NCI-H446 treated with DMSO at 0.1 percent for 48 hours (cell line): ENCODE results near the gene FBXW7.
A peak's percentile ranks its signal among the peaks of the same experiment; 100 is the strongest.

Experiments used
- DNase-seq: peaks from one replicate; lab custom pipeline; 2025; lab: John Stamatoyannopoulos, UW

Gene FBXW7

DNA sequence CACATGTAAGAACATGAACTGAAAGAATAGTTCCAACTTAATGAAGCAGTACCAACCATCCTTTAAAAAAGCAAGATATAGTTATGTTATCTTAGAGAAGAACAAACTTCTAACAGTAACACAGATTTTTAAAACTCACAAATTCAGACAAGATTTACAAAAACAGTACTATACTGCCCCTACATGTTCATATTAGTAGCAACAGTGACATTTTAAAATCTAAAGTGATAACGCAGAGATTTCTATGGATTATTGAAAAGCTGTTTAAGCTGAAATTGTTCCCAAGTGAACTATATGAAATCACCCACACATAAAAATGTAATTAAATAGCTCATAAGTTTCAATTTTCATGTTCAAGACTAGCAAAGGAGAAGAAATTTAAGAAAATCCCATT, 166.0 kb downstream of the FBXW7 start:
- DNase-seq: no peak

DNA sequence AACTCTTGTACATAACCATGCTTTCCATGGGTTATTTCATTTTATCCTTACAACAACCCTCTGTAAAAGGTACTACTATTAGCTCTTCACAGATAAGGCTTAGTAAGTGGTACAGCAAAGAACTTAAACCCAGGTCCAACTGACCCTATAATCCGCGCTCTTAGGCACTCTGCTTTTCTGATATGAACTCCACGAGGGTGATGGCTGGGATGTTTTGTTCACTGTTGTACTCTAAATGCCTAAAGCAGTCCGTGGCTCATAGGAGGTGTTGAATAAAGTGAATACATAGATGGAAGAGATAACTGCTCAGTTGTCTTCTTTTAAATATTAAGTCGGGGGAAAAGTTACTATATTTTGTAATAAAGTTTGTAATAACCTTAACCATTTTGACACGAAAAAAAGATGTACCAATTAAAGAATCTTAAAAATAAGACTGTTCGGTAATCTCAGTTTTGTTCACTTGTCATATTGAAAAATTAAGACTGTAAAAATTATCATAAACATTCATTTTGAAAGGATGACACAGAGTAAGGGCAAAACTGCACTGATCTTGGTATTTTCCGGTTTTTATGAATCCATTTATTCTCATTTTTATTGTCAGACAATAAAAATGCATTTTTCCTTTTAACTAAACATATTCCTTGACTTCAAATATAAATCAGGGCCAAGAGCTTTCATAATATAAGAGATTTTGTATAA, 166.5 kb downstream of the FBXW7 start:
- DNase-seq: no peak

DNA sequence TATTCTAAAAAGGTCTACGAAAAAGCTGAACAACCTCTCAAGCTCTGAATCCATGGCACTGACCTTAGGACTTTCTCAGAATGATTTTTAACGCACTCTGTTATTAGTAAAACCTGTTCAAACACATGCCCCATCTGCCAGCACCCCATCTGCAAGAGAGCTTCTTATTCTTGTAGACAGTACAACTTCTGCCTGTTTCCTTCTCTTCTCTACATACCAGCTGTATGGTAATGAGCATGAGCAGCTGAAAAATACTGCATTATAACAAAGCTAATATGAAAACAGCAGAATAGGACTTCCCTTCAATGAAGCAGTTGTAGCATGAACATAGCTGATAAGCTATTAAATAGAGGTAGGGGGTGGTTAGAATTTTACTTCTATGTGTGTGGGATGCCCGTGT, 167.9 kb downstream of the FBXW7 start:
- DNase-seq: no peak

DNA sequence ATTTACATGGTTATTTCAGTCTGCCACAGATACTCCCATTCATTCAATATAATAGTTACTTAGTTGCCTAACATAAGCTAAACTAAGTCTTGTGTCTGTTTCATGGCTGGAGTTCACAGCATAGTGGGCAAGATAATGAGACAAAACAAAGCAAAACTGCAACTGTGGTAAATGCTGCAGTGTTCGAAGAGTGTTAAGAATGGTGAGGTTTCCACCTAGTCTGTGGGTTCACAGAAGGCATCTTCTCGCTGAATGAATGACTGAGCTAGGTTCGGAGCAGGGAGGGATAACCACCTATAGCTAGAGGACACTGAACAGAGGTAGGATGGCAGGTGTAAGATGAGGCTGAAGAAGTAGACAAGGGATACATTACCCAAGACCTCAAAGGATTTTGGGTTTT, 171.0 kb downstream of the FBXW7 start:
- no peak for DNase-seq

DNA sequence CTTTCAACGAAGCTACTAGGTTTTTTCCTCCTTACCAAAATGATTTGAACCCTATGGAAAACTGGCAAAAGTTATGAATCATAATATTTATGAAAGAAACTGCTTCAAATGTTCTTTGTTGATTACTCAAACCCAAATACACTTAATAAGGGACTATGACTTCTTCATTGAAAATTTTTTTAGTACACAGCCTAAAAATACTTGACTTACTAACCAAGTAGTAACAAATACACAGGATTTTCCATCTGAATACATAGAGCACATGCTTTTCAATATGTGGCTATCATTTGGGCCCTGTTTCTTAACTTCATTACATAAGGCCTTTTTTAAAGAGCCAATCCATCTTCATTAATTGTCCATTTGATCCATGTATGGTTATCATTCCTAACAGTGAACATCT, 171.5 kb downstream of the FBXW7 start:
- DNase-seq: no peak

DNA sequence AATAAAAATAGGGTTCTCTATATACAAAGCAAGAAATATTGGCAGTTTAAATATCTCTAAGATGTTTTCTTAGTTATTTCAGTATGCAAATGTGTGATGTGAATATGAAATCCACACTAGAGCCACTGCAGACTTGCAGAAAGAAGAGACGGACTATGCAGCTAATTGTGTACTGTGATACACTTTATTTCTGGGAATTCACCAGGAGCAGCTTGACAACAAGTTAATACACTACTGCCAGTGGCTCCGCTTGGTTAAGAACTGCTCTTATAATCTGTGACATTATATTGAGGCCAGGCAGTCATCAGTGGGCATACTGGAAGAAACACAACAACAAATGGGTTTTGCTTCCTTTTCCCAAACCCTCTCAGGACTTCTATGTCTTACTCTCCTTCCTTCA, 172.0 kb downstream of the FBXW7 start:
- no peak for DNase-seq

DNA sequence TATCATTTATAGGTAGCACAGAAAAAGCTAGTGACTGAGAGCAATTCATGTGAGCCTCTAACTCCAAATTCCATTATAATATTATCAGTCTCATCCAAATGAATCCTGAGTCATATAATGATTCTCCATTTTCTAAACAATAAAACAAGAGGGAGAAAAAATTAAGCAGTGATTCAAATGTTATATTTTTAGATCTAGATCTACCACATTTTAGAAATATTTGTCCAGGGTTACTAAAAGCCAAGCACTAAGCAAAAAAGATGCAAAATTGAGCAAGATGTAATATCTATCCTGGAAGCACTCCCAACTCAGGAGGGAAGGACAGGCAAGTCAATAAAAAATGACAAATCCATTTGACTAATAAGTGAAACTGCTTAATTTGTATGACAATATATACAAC, 172.8 kb downstream of the FBXW7 start:
- no peak for DNase-seq

DNA sequence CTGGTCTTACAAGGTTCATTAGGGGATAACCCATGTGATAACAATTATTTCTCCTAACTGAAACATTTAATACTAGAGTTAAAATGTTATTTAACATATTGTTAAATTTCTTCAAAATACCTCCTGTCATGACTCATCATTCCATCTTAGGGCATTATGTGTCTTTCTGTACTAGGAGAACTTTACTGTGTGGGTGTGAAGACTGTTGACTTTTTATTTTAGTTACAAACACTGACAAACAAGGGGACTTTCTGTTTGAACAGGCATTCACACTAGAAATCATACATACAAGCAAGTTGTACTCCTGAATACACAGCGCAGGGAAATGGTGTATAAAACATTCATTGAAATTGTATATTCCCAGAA, 175.9 kb downstream of the FBXW7 start:
- DNase-seq: no peak

DNA sequence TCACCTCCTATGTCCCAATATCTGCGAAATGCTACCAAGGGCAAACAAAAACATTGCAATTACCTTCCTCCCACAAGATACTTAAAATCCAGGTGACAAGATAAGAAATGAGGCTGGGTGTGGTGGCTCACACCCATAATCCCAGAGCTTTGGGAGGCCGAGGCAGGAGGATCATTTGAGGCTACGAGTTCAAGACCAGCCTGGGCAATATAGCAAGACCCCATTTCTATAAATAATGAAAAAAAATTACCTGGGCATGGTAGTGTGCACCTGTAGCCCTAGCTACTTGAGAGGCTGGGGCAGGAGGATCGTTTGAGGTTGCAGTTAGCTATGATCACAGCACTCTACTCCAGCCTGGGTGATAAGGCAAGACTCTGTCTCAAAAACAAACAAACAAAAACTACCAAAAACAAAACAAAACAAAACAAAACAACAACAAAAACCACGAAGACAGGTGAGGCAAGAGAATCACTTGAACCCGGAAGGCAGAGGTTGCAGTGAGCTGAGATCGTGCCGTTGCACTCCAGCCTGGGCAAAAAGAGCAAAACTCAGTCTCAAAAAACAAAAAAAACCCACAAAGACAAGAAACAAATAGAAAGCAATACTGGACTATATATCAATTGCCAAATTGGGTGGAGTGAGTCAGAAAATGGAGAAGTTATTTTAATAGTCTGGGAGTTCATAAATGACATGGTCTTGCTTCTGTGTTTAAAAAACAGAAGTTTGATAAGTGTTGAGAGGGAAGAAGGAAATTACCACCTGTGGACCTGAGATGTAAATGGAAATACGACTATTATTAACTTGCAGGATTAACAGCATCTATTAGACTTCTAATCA, 176.5 kb downstream of the FBXW7 start:
- no peak for DNase-seq

DNA sequence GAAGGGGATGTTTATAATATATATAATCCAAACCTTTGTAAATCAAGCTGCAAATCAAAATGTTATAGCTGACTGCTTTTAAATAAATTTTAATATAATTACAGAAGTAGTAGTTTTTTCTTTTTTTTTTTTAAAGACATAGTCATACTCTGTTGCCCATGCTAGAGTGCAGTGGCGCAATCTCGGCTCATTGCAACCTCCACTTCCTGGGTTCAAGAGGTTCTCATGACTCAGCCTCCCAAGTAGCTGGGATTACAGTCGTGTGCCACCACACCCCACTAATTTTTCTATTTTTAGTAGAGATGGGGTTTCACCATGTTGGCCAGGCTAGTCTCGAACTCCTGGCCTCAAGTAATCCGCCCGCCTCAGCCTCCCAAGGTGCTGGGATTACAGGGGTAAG, 178.7 kb downstream of the FBXW7 start:
- DNase-seq: no peak

DNA sequence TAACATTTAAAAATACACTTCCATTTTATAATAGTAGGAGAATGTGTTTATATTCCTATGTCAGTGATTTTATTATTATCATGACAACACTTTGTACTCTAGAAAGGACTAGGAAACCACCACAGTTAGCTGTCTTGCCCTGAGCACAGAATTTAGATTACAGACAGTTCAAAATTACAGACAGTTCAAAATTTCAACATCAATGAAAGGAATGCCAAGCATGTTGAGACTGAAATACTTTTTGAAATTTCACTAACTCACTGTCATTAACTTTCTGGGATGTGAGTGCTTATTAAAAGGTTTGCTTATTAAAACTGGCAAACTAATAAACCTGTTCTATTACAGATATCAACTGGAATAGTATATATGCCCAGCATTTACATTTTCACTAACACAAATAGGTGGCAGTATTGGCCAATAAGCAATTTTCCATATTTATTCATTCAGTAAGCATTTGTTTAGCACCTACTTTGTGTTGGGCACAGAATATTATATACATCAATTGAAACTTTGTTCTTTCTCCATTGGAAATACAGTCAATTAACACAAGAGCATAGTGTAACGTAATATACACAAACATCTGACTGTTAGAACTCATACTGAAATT, 179.4 kb downstream of the FBXW7 start:
- no peak for DNase-seq

DNA sequence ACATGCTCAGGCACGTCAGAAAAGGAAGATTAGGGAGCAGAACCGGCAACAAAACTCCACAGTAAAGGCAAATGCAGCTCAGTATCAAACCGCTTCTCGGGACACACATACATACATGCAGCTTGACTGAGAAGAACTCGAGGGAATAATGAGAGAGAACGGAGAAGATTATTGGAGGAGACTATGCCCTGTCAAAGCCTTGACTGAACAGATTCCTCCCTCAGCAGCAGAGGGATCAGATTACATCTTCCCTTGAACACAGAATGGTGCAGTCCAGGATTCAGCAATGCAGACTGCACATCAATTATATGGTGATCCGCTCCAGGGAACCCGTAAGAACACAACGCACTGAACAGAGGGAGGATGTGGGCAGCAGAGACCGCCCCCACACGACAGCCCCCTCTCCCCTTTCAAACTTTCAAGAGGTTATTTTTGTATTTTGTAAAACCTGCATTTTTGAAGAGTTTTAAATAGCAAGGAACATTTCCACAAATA, 183.2 kb downstream of the FBXW7 start:
- DNase-seq: peak; percentile 91

DNA sequence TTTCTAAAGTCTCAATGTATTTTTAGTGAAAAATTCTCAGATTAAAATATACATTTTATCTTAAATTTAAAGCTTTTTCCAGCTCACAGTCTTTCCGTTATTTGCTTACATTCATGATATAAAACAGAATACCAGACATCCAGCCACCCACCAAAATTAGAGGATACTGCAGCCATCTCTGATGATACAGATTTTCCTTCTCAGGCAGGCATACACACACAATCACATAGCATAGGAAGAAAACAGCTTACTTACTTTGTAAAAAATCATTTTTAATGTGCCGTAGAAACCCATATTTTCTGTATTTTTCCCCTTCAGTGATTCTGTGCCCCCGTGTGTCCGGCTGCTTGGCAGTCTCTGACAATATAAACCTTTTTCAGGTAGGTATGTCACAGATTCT, 183.7 kb downstream of the FBXW7 start:
- DNase-seq: no peak

DNA sequence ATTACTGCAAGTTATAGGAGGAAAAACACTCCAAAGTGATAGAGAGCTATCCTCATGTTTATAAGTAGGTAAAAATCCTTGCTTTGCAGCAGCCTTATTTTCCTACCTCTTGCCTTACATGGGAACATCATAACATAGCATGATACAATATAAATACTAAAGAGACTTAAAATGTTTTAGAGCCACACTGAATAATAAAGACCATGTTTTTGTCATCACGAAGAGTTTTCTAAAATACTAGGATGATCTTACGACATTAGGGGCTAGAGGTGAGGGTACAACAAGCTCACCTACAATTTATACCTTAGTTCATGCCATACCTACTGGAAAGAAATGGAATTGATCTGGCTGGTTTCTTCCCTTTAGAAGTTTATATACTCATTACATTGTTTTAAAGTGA, 184.8 kb downstream of the FBXW7 start:
- DNase-seq: no peak

DNA sequence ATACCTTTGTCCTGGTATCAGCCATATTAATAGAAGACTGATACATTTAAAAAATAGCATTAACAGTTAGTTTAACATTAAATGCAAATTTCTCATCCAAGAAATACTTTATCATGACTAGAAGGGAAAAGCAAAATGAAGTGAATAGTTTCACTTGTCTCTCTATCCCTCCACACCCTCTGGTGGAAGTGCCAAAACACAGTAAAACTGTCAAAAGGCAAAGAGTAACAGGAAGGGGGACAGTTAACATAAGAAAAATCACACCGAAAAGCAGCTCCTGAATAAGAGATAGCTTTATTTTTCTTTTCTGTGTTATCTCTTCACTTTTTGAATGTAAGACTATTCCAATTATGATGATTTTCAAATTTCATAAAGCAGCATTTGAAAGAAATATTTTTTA, 187.2 kb downstream of the FBXW7 start:
- DNase-seq: no peak

DNA sequence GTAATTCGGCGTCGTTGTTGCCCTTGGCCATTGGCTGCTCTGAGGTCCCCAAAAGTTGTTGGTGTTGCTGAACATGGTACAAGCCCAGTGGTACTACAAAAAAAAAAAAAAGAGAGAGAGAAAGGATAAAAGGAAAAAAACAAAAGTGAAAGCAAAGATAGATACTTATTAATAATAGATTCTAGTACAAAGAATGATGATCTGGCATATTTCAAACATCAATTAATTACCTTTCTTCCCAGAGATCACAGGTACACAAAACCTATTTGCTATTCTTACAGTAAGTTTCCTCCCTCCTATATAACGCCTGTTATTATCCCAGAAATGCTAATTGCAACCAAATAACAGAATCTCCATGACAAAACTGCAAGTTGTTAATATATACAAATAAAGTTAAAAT, 188.9 kb downstream of the FBXW7 start:
- DNase-seq: no peak

DNA sequence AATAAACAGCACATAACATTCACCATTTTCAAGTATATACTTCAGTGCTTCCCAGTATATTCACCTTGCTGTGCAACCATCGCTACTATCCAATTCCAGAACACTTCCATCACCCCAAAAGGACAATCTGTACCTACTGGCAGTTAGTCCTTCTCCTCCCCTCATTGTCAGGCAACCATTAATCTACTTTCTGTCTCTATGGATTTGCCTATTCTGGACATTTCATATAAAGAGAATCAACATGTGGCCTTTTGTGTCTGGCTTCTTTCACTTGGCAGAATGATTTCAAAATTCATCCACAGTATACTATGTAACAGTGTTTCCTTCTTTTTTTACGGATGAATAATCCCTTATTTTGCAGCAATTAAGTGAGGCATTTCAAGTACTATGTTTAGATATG, 189.4 kb downstream of the FBXW7 start:
- DNase-seq: no peak

DNA sequence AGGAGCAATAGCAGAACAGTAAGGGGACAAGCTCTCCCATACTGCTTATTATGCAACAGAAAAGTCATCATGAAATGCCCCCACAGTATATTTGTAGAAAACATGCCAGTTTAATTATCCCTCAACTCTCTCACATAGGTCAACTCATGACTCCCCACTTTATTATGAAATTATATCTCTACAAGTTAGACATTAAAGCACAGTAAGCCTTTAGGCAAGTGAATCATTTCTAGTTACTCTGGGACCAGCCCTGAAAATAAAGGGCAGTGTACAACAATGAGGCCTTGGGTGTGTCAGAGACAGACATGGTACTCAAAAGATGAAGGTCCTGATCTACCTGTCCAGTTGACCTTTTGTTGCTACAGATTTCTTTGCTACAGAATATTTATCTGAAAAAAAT, 191.9 kb downstream of the FBXW7 start:
- no peak for DNase-seq

DNA sequence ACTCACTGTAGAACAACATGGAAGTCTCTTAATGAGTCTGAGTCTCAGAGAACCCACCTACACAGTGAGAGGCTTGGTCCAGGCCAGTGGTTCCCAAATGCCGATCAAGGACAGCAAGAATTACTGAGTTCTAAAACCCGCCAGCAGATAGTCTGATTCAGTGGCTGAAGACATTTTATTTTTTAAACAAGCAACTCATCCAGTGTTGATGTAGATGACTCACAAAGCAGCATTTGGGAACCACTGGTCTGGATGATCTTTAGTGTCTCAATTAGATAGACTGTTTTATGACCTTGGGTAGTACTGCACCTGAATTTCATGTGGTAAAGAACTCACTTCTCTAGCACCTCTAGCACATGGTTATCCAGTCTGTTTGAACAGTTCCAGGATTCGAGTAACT, 193.6 kb downstream of the FBXW7 start:
- no peak for DNase-seq

DNA sequence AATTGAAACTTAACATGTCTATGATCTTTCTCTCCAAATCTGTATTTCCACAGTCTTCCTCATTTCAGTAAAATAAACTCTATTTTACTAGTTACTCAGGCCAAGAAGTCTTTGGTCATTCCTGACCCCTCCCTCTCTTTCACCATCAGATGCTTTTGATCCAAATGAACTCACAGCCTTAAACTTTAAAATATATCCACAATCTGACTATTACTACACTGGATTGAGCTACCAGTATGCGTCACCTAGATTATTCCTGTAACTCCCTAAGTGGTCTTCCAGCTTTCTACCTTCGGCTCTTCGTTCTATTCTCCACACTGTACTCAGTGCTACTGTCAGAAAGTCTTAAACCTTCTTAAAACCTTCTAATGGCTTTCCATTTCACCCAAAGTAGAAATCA, 195.1 kb downstream of the FBXW7 start:
- DNase-seq: no peak

DNA sequence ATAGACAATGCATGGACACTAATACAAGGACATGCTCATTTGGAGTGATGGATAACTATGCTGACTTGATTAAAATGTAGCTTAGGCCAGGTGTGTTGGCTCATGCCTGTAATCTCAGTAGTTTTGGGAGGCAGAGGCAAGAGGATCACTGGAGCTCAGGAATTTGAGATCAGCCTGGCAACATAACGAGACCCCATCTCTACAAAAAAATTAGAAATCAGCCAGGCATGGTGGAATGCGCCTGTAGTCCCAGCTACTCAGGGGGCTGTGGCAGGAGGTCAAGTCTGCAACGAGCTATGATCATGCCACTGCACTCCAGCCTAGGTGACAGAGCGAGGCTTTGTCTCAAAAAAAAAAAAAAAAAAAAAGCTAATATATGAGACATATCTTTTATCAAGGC, 196.3 kb downstream of the FBXW7 start:
- no peak for DNase-seq

DNA sequence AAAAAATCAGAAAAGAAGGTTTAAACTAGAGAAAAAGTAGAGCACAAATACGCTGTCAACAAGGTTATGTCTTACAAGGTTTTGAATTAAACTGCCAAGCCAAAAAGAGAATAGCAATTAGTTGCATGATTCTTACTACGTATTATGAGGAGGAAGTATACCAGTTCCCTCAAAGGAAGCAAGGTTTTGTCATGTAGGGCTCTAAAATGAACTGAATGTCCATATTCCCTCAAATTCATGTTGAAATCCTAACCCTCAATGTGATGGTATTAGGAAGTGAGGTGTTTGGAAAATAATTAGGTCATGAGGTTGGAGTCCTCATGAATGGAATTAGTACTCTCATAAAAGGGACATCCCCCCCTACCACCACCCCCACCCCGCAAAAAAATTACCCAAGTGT, 201.0 kb downstream of the FBXW7 start:
- no peak for DNase-seq

DNA sequence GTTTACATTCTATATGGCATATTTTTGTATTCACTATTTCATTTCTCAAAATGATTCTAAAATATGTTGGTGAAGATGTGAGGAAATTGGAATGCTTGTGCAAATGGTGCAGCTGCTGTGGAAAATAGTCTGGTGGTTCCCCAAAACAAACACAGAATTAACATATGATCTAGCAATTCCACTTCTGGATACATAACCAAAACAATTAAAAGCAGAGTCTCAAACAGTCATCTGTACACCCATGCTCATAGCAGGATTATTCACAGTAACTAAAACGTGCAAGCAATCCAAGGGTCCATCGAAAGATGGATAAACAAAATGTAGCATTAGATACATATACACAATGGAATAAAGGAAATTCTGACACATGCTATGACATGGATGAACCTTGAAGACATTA, 204.8 kb downstream of the FBXW7 start:
- no peak for DNase-seq
